ENCODE data around the gene ABLIM2.
A peak's percentile ranks its signal among the peaks of the same experiment; 100 is the strongest.

ABLIM2 gene

GRCh38 chr4:8058031-8058479, 100.6 kb downstream of the ABLIM2 start:
- WGBS, 2 experiments = 93% methylated on average over 18 of the region's 18 CpGs
- no peaks in the 10 kb centered on the region for H3K4me1 ChIP-seq (ENCODE audit: control insufficient read depth, insufficient read depth, low read length)
- H3K27me3 ChIP-seq (ENCODE audit: control insufficient read depth, insufficient read depth, low read length, poor library complexity, severe bottlenecking) = no peaks in the 10 kb centered on the region
- no peaks in the 10 kb centered on the region for H3K36me3 ChIP-seq (ENCODE audit: control insufficient read depth, insufficient read depth, low read length)
- H3K4me3 ChIP-seq (ENCODE audit: insufficient read depth, low read depth, low read length) = no peak overlapping the region
- H3K27ac ChIP-seq (ENCODE audit: insufficient read depth, low read depth, low read length, poor library complexity, severe bottlenecking) = no peak overlapping the region
- H3K9me3 ChIP-seq (ENCODE audit: control insufficient read depth, low read length) = no peaks in the 10 kb centered on the region

GRCh38 chr4:8055206-8055605, 103.4 kb downstream of the ABLIM2 start:
- no peaks in the 10 kb centered on the region for H3K27me3 ChIP-seq (ENCODE audit: control insufficient read depth, insufficient read depth, low read length, poor library complexity, severe bottlenecking)
- WGBS, 2 experiments = 94 to 96% methylated on average over 6 of the region's 6 CpGs
- H3K9me3 ChIP-seq (ENCODE audit: control insufficient read depth, low read length) = no peaks in the 10 kb centered on the region
- peaks cover 3% of the 10 kb centered on the region for H3K4me1 ChIP-seq (ENCODE audit: control insufficient read depth, insufficient read depth, low read length)
- H3K27ac ChIP-seq (ENCODE audit: insufficient read depth, low read depth, low read length, poor library complexity, severe bottlenecking) = no peak overlapping the region
- H3K4me3 ChIP-seq (ENCODE audit: insufficient read depth, low read depth, low read length) = no peak overlapping the region
- H3K36me3 ChIP-seq (ENCODE audit: control insufficient read depth, insufficient read depth, low read length) = no peaks in the 10 kb centered on the region

- Histone ChIP-seq H3K4me3 (ENCODE audit: insufficient read depth, low read depth, low read length) (no peak overlapping the region), H3K36me3 (ENCODE audit: control insufficient read depth, insufficient read depth, low read length) (no peaks in the 10 kb centered on the region), H3K27ac (ENCODE audit: insufficient read depth, low read depth, low read length, poor library complexity, severe bottlenecking) (no peak overlapping the region), H3K9me3 (ENCODE audit: control insufficient read depth, low read length) (no peaks in the 10 kb centered on the region), H3K4me1 (ENCODE audit: control insufficient read depth, insufficient read depth, low read length) (peaks cover 5% of the 10 kb centered on the region), H3K27me3 (ENCODE audit: control insufficient read depth, insufficient read depth, low read length, poor library complexity, severe bottlenecking) (no peaks in the 10 kb centered on the region)
- WGBS, 2 experiments = 93 to 94% methylated on average over 18 of the region's 18 CpGs
Measured at GRCh38 chr4:8053688-8054449, 104.7 kb downstream of the ABLIM2 start.

GRCh38 chr4:8052160-8052691, 106.4 kb downstream of the ABLIM2 start:
- no peaks in the 10 kb centered on the region for H3K9me3 ChIP-seq (ENCODE audit: control insufficient read depth, low read length)
- H3K4me1 ChIP-seq (ENCODE audit: control insufficient read depth, insufficient read depth, low read length) = peaks cover 10% of the 10 kb centered on the region
- no peak overlapping the region for H3K27ac ChIP-seq (ENCODE audit: insufficient read depth, low read depth, low read length, poor library complexity, severe bottlenecking)
- 92 to 93% methylated on average over 9 of the region's 9 CpGs for WGBS, 2 experiments
- H3K4me3 ChIP-seq (ENCODE audit: insufficient read depth, low read depth, low read length) = no peak overlapping the region
- H3K27me3 ChIP-seq (ENCODE audit: control insufficient read depth, insufficient read depth, low read length, poor library complexity, severe bottlenecking) = no peaks in the 10 kb centered on the region
- no peaks in the 10 kb centered on the region for H3K36me3 ChIP-seq (ENCODE audit: control insufficient read depth, insufficient read depth, low read length)

- Histone ChIP-seq H3K9me3 (ENCODE audit: control insufficient read depth, low read length) (no peaks in the 10 kb centered on the region), H3K27me3 (ENCODE audit: control insufficient read depth, insufficient read depth, low read length, poor library complexity, severe bottlenecking) (no peaks in the 10 kb centered on the region), H3K4me3 (ENCODE audit: insufficient read depth, low read depth, low read length) (no peak overlapping the region), H3K27ac (ENCODE audit: insufficient read depth, low read depth, low read length, poor library complexity, severe bottlenecking) (no peak overlapping the region), H3K36me3 (ENCODE audit: control insufficient read depth, insufficient read depth, low read length) (no peaks in the 10 kb centered on the region), H3K4me1 (ENCODE audit: control insufficient read depth, insufficient read depth, low read length) (peaks cover 10% of the 10 kb centered on the region)
- 73 to 74% methylated on average over 7 of the region's 7 CpGs for WGBS, 2 experiments
Measured at GRCh38 chr4:8051644-8052043, 107.0 kb downstream of the ABLIM2 start.

- Histone ChIP-seq H3K27ac (ENCODE audit: insufficient read depth, low read depth, low read length, poor library complexity, severe bottlenecking) (peak overlapping the region; percentile 36), H3K9me3 (ENCODE audit: control insufficient read depth, low read length) (no peaks in the 10 kb centered on the region)
- WGBS, 2 experiments = 61 to 64% methylated on average over 28 of the region's 28 CpGs
Measured at GRCh38 chr4:8050555-8051206, 107.9 kb downstream of the ABLIM2 start.

GRCh38 chr4:8050180-8050554, 108.4 kb downstream of the ABLIM2 start:
- Histone ChIP-seq H3K4me3 (ENCODE audit: insufficient read depth, low read depth, low read length) (no peak overlapping the region), H3K4me1 (ENCODE audit: control insufficient read depth, insufficient read depth, low read length) (peaks cover 10% of the 10 kb centered on the region), H3K36me3 (ENCODE audit: control insufficient read depth, insufficient read depth, low read length) (no peaks in the 10 kb centered on the region), H3K9me3 (ENCODE audit: control insufficient read depth, low read length) (no peaks in the 10 kb centered on the region), H3K27me3 (ENCODE audit: control insufficient read depth, insufficient read depth, low read length, poor library complexity, severe bottlenecking) (no peaks in the 10 kb centered on the region), H3K27ac (ENCODE audit: insufficient read depth, low read depth, low read length, poor library complexity, severe bottlenecking) (no peak overlapping the region)
- WGBS, 2 experiments = 67 to 74% methylated on average over 4 of the region's 4 CpGs

More at GRCh38 chr4:8050555-8051206, 107.9 kb downstream of the ABLIM2 start:
- Histone ChIP-seq H3K36me3 (ENCODE audit: control insufficient read depth, insufficient read depth, low read length) (no peaks in the 10 kb centered on the region), H3K4me1 (ENCODE audit: control insufficient read depth, insufficient read depth, low read length) (peaks cover 10% of the 10 kb centered on the region), H3K4me3 (ENCODE audit: insufficient read depth, low read depth, low read length) (no peak overlapping the region), H3K27me3 (ENCODE audit: control insufficient read depth, insufficient read depth, low read length, poor library complexity, severe bottlenecking) (no peaks in the 10 kb centered on the region)

GRCh38 chr4:8048856-8049676, 109.5 kb downstream of the ABLIM2 start:
- Histone ChIP-seq H3K36me3 (ENCODE audit: control insufficient read depth, insufficient read depth, low read length) (no peaks in the 10 kb centered on the region), H3K9me3 (ENCODE audit: control insufficient read depth, low read length) (no peaks in the 10 kb centered on the region), H3K27ac (ENCODE audit: insufficient read depth, low read depth, low read length, poor library complexity, severe bottlenecking) (no peak overlapping the region), H3K27me3 (ENCODE audit: control insufficient read depth, insufficient read depth, low read length, poor library complexity, severe bottlenecking) (no peaks in the 10 kb centered on the region), H3K4me1 (ENCODE audit: control insufficient read depth, insufficient read depth, low read length) (peaks cover 10% of the 10 kb centered on the region), H3K4me3 (ENCODE audit: insufficient read depth, low read depth, low read length) (no peak overlapping the region)
- 83% methylated on average over 18 of the region's 18 CpGs for WGBS, 2 experiments

- no peak overlapping the region for H3K27ac ChIP-seq (ENCODE audit: insufficient read depth, low read depth, low read length, poor library complexity, severe bottlenecking)
- H3K4me1 ChIP-seq (ENCODE audit: control insufficient read depth, insufficient read depth, low read length) = peaks cover 10% of the 10 kb centered on the region
- 81 to 82% methylated on average over 21 of the region's 21 CpGs for WGBS, 2 experiments
- no peaks in the 10 kb centered on the region for H3K36me3 ChIP-seq (ENCODE audit: control insufficient read depth, insufficient read depth, low read length)
- no peaks in the 10 kb centered on the region for H3K9me3 ChIP-seq (ENCODE audit: control insufficient read depth, low read length)
- no peaks in the 10 kb centered on the region for H3K27me3 ChIP-seq (ENCODE audit: control insufficient read depth, insufficient read depth, low read length, poor library complexity, severe bottlenecking)
- H3K4me3 ChIP-seq (ENCODE audit: insufficient read depth, low read depth, low read length) = no peak overlapping the region
Measured at GRCh38 chr4:8047837-8048678, 110.6 kb downstream of the ABLIM2 start.
